HEK293 (cell line): Measurements from ENCODE around the gene GNL3.

Source experiments
- CTCF ChIA-PET: fragments of 350-600 bp; formaldehyde crosslinking; extraction: SDS; loops from one replicate; lab custom pipeline; 2021; ENCODE audit warnings: antibody characterized with exemption; lab: Yijun Ruan, JAX
- POLR2A ChIA-PET: fragments of 300-600 bp; formaldehyde crosslinking; extraction: SDS; loops from one replicate; lab custom pipeline; 2020; ENCODE audit warnings: antibody characterized with exemption, inconsistent platforms; lab: Yijun Ruan, JAX
- H3K27ac ChIP-seq: fragments of 200-500 bp; sonication (Bioruptor generic); 2 replicates; pipeline ENCODE4 v1.5.1; 2014; ENCODE audit warnings: low read depth, low read length, control low read depth, inconsistent platforms; ENCODE audit errors: extremely low read depth
- H3K36me3 ChIP-seq, 2 experiments: fragments of 200-500 bp in 1 of 2; sonication (Bioruptor generic) in 1 of 2; 1 replicate in 1 of 2; 2 replicates in 1 of 2; pipeline ENCODE4 v1.5.1; 2014 to 2017; ENCODE audit warnings: inconsistent platforms in 2 of 2, low read length in 2 of 2; ENCODE audit not compliant: control insufficient read depth in 2 of 2, insufficient read depth in 1 of 2
- H3K4me1 ChIP-seq: fragments of 200-500 bp; sonication (Bioruptor generic); 2 replicates; pipeline ENCODE4 v1.5.1; 2014; ENCODE audit warnings: mild to moderate bottlenecking, low read length, inconsistent platforms; ENCODE audit not compliant: control insufficient read depth, insufficient read depth
- H3K4me3 ChIP-seq: 2 replicates; pipeline ENCODE4 v1.5.1; 2011; ENCODE audit warnings: low read depth, mild to moderate bottlenecking, control low read depth, low read length, moderate library complexity
- H3K9me3 ChIP-seq: fragments of 200-500 bp; sonication (Bioruptor generic); 2 replicates; pipeline ENCODE4 v1.5.1; 2014; ENCODE audit warnings: low read depth, low read length, inconsistent platforms; ENCODE audit not compliant: control insufficient read depth, insufficient read depth
- AEBP2 ChIP-seq: fragments of 450-650 bp; formaldehyde crosslinking; IDR thresholded peaks from 2 replicates; pipeline ENCODE4 v1.5.1; 2016; ENCODE audit warnings: missing biosample characterization, missing genetic modification characterization, borderline replicate concordance
- GLI4 ChIP-seq: fragments of 450-650 bp; formaldehyde crosslinking; IDR thresholded peaks from 2 replicates; pipeline ENCODE4 v1.5.1; 2016; ENCODE audit warnings: missing biosample characterization, missing genetic modification characterization
- HOXC10 ChIP-seq: sonication (generic); formaldehyde crosslinking; IDR thresholded peaks from 2 replicates; pipeline ENCODE4 v1.8.1; 2023; ENCODE audit warnings: mild to moderate bottlenecking, missing genetic modification reagents
- KLF17 ChIP-seq: fragments of 450-650 bp; formaldehyde crosslinking; IDR thresholded peaks from 2 replicates; pipeline ENCODE4 v1.5.1; 2016; ENCODE audit warnings: missing biosample characterization, missing genetic modification characterization
- KLF7 ChIP-seq: fragments of 450-650 bp; formaldehyde crosslinking; IDR thresholded peaks from 2 replicates; pipeline ENCODE4 v1.5.1; 2016; ENCODE audit warnings: missing biosample characterization, missing genetic modification characterization, borderline replicate concordance
- SP7 ChIP-seq: fragments of 450-650 bp; formaldehyde crosslinking; IDR thresholded peaks from 2 replicates; pipeline ENCODE4 v1.5.1; 2016; ENCODE audit warnings: missing biosample characterization, missing genetic modification characterization
- TRIM28 ChIP-seq: IDR thresholded peaks from 2 replicates; pipeline ENCODE4 v1.6.1; 2011; ENCODE audit warnings: low read length, control low read depth, borderline replicate concordance
- TSHZ1 ChIP-seq: fragments of 450-650 bp; formaldehyde crosslinking; IDR thresholded peaks from 2 replicates; pipeline ENCODE4 v1.5.1; 2016; ENCODE audit warnings: missing biosample characterization, missing genetic modification characterization, borderline replicate concordance
- ZBTB8A ChIP-seq: fragments of 450-650 bp; formaldehyde crosslinking; IDR thresholded peaks from 2 replicates; pipeline ENCODE4 v1.5.1; 2016; ENCODE audit warnings: missing biosample characterization, missing genetic modification characterization
- ZFP41 ChIP-seq: fragments of 450-650 bp; formaldehyde crosslinking; IDR thresholded peaks from 2 replicates; pipeline ENCODE4 v1.5.1; 2016; ENCODE audit warnings: missing biosample characterization, missing genetic modification characterization, borderline replicate concordance
- ZIC2 ChIP-seq: fragments of 450-650 bp; formaldehyde crosslinking; IDR thresholded peaks from 2 replicates; pipeline ENCODE4 v1.5.1; 2016; ENCODE audit warnings: missing biosample characterization, missing genetic modification characterization
- ZNF138 ChIP-seq: fragments of 450-650 bp; formaldehyde crosslinking; IDR thresholded peaks from 2 replicates; pipeline ENCODE4 v1.5.1; 2016; ENCODE audit warnings: missing biosample characterization, missing genetic modification characterization, borderline replicate concordance
- ZNF18 ChIP-seq: fragments of 450-650 bp; formaldehyde crosslinking; IDR thresholded peaks from 2 replicates; pipeline ENCODE4 v1.5.1; 2016; ENCODE audit warnings: missing biosample characterization, missing genetic modification characterization
- ZNF23 ChIP-seq: fragments of 450-650 bp; formaldehyde crosslinking; IDR thresholded peaks from 2 replicates; pipeline ENCODE4 v1.5.1; 2016; ENCODE audit warnings: missing biosample characterization, missing genetic modification characterization, borderline replicate concordance
- ZNF26 ChIP-seq: fragments of 450-650 bp; formaldehyde crosslinking; IDR thresholded peaks from 2 replicates; pipeline ENCODE4 v1.5.1; 2016; ENCODE audit warnings: missing biosample characterization, missing genetic modification characterization
- ZNF311 ChIP-seq: fragments of 450-650 bp; formaldehyde crosslinking; IDR thresholded peaks from 2 replicates; pipeline ENCODE4 v1.5.1; 2017; ENCODE audit warnings: missing biosample characterization, missing genetic modification characterization, borderline replicate concordance
- ZNF354C ChIP-seq: fragments of 450-650 bp; formaldehyde crosslinking; IDR thresholded peaks from 2 replicates; pipeline ENCODE4 v1.5.1; 2016; ENCODE audit warnings: missing biosample characterization, missing genetic modification characterization, low read depth, borderline replicate concordance
- ZNF426 ChIP-seq: fragments of 450-650 bp; formaldehyde crosslinking; IDR thresholded peaks from 2 replicates; pipeline ENCODE4 v1.5.1; 2017; ENCODE audit warnings: missing biosample characterization, missing genetic modification characterization, mild to moderate bottlenecking, inconsistent platforms, moderate library complexity
- ZNF501 ChIP-seq: fragments of 450-650 bp; formaldehyde crosslinking; IDR thresholded peaks from 2 replicates; pipeline ENCODE4 v1.5.1; 2016; ENCODE audit warnings: missing biosample characterization, missing genetic modification characterization
- ZNF529 ChIP-seq: fragments of 450-650 bp; formaldehyde crosslinking; IDR thresholded peaks from 2 replicates; pipeline ENCODE4 v1.5.1; 2017; ENCODE audit warnings: missing genetic modification characterization, missing biosample characterization; ENCODE audit not compliant: insufficient replicate concordance
- ZNF704 ChIP-seq: fragments of 450-650 bp; formaldehyde crosslinking; IDR thresholded peaks from 2 replicates; pipeline ENCODE4 v1.5.1; 2016; ENCODE audit warnings: missing biosample characterization, missing genetic modification characterization
- ZNF76 ChIP-seq: fragments of 450-650 bp; formaldehyde crosslinking; IDR thresholded peaks from 2 replicates; pipeline ENCODE4; 2016; ENCODE audit warnings: low read depth, missing biosample characterization, missing genetic modification characterization, borderline replicate concordance
- ZNF777 ChIP-seq: fragments of 450-650 bp; formaldehyde crosslinking; IDR thresholded peaks from 2 replicates; pipeline ENCODE4 v1.5.1; 2017; ENCODE audit warnings: missing biosample characterization, missing genetic modification characterization, borderline replicate concordance
- ZNF830 ChIP-seq: fragments of 450-650 bp; IDR thresholded peaks from 2 replicates; pipeline ENCODE4 v1.5.0; 2018; ENCODE audit warnings: missing biosample characterization, missing genetic modification characterization, low read depth, mild to moderate bottlenecking, moderate library complexity

The GNL3 gene

GRCh38 chr3:52723935-52724334 lies 38.1 kb downstream of the GNL3 start:
- TF ChIP-seq ZNF354C (tag by site-specific recombination), result no peak
- TF ChIP-seq TSHZ1, result no peak
- no peak for TF ChIP-seq ZNF426
- no peak for TF ChIP-seq KLF7 (tag by site-specific recombination)
- TF ChIP-seq ZBTB8A (tag by site-specific recombination), result no peak
- TF ChIP-seq ZNF830 (tag by site-specific recombination), result no peak
- TF ChIP-seq ZNF138 (tag by site-specific recombination), result no peak
- no peak for TF ChIP-seq ZNF704 (tag by site-specific recombination)
- TF ChIP-seq ZNF76, result no peak
- no peak for TF ChIP-seq HOXC10
- no peak for TF ChIP-seq ZNF777 (tag by site-specific recombination)
- no peak for TF ChIP-seq KLF17 (tag by site-specific recombination)
- no peak for TF ChIP-seq ZFP41 (tag by site-specific recombination)
- no peak for TF ChIP-seq ZNF529
- TF ChIP-seq AEBP2, result no peak
- no peak for TF ChIP-seq ZNF23 (tag by site-specific recombination)
- TF ChIP-seq ZNF501, result no peak
- TF ChIP-seq ZIC2 (tag by site-specific recombination), result no peak
- TF ChIP-seq SP7 (tag by site-specific recombination), result no peak
- TF ChIP-seq TRIM28, result no peak
- CTCF ChIA-PET, result no interaction called here
- Histone ChIP-seq H3K36me3 (peaks cover 0 to 24% of the 10 kb centered on the region in 2 experiments; a peak in 2 of 3 replicates), H3K4me3 (no peak overlapping the region), H3K9me3 (no peaks in the 10 kb centered on the region), H3K4me1 (no peaks in the 10 kb centered on the region), H3K27ac (no peak overlapping the region)
- POLR2A ChIA-PET, result no interaction called here

GRCh38 chr3:52724511-52724910 lies 38.7 kb downstream of the GNL3 start:
- H3K27ac ChIP-seq, result no peak overlapping the region
- H3K9me3 ChIP-seq, result no peaks in the 10 kb centered on the region
- peaks cover 0 to 21% of the 10 kb centered on the region in 2 experiments; a peak in 2 of 3 replicates for H3K36me3 ChIP-seq
- H3K4me1 ChIP-seq, result no peaks in the 10 kb centered on the region
- POLR2A ChIA-PET, result no interaction called here
- CTCF ChIA-PET, result interaction anchor here (1.2 kb wide), 1 partner anchor 14 kb away, joined by 6 read pairs; no protein-coding TSS in a partner anchor
- H3K4me3 ChIP-seq, result no peak overlapping the region
- TF ChIP-seq ZNF18 (tag by site-specific recombination) (no peak), GLI4 (tag by site-specific recombination) (no peak), ZNF26 (tag by site-specific recombination) (no peak), ZNF311 (no peak), AEBP2 (no peak)
